K562 (cell line): Measurements from ENCODE around the gene ARHGAP26. TPM values are rescaled to one million over a fixed set of nuclear protein-coding genes. Genes with fewer than 3 reads are reported as not detected.

Source experiments
- ATAC-seq: fragments of 200-7000 bp; cut with Tn5 transposase; 3 replicates; pipeline ENCODE4 v1.9.1; 2020; ENCODE audit warnings: moderate library complexity
- BruUV-seq: library from RNA; stranded (reverse); fragments of 400-500 nt; replicated peaks from 2 replicates; lab custom pipeline; 2021; lab: Mats Ljungman, UMichigan
- CTCF ChIA-PET: fragments of 300-600 bp; formaldehyde crosslinking; extraction: SDS; loops from one replicate; lab custom pipeline; 2021; ENCODE audit warnings: low intra/inter-chr PET ratio; lab: Yijun Ruan, JAX
- POLR2A ChIA-PET: fragments of 300-600, 350-650 bp; sonication (Branson Sonifier 250); formaldehyde crosslinking; extraction: SDS; loops from one replicate; lab custom pipeline; 2021; ENCODE audit warnings: antibody characterized with exemption, inconsistent platforms; lab: Yijun Ruan, JAX
- DNase-seq, 4 experiments: peaks; one replicate each; pipeline versions ENCODE4 v3.0.0 to v3.0.0-alpha.2; 2011 to 2018; ENCODE audit warnings: low spot score in 3 of 4, mixed read lengths in 3 of 4; ENCODE audit errors: extremely low read depth in 1 of 4
- FAIRE-seq: peaks from 2 replicates; lab custom pipeline; 2011; peaks lifted over from hg19 to GRCh38; lab: Jason Lieb, UNC
- H2AFZ ChIP-seq: 2 replicates; pipeline ENCODE4 v1.6.0; 2011; ENCODE audit warnings: low read depth, low read length, control low read depth, inconsistent platforms
- H3K27ac ChIP-seq: fragments of 200-600 bp; 3 replicates; pipeline ENCODE4 v1.8.0; 2011; ENCODE audit warnings: low read depth, mild to moderate bottlenecking, control low read depth, inconsistent platforms, low read length, moderate library complexity, mixed read lengths; ENCODE audit errors: extremely low read depth
- H3K27me3 ChIP-seq, 2 experiments: fragments of 300-600 bp in 1 of 2; 2 replicates in 1 of 2; 3 replicates in 1 of 2; pipeline versions ENCODE4 v1.6.0 to v1.8.0; 2011; ENCODE audit warnings: inconsistent platforms in 2 of 2, low read length in 2 of 2, mild to moderate bottlenecking in 1 of 2, mixed read lengths in 1 of 2, moderate library complexity in 1 of 2; ENCODE audit not compliant: control insufficient read depth in 2 of 2, insufficient read depth in 2 of 2
- H3K36me3 ChIP-seq: fragments of 300-600 bp; 3 replicates; pipeline ENCODE4 v1.8.0; 2011; ENCODE audit warnings: mild to moderate bottlenecking, low read length, inconsistent platforms; ENCODE audit not compliant: control insufficient read depth, insufficient read depth
- H3K4me1 ChIP-seq, 2 experiments: fragments of 200-600 bp in 1 of 2; replicated peaks in 1 of 2; 2 replicates in 1 of 2; 3 replicates in 1 of 2; pipeline versions ENCODE4 v1.5.1 to v1.8.0; 2011; ENCODE audit warnings: inconsistent platforms in 2 of 2, low read length in 2 of 2, mild to moderate bottlenecking in 1 of 2, mixed read lengths in 1 of 2, moderate library complexity in 1 of 2; ENCODE audit not compliant: control insufficient read depth in 2 of 2, insufficient read depth in 2 of 2
- H3K4me2 ChIP-seq: 2 replicates; pipeline ENCODE4 v1.6.1; 2011; ENCODE audit warnings: low read length, control low read depth, inconsistent platforms, mixed read lengths; ENCODE audit not compliant: insufficient read depth
- H3K4me3 ChIP-seq: fragments of 200-600 bp; sonication (generic), shearing (Covaris generic); 2 replicates; pipeline ENCODE4 v1.5.1; 2016; ENCODE audit warnings: control low read depth, inconsistent platforms
- H3K79me2 ChIP-seq: fragments of 200-600 bp; 3 replicates; pipeline ENCODE4 v1.8.0; 2011; ENCODE audit warnings: low read length, inconsistent platforms; ENCODE audit not compliant: control insufficient read depth, insufficient read depth
- H3K9ac ChIP-seq, 2 experiments: 2 replicates each; pipeline versions ENCODE4 v1.6.0 to v1.6.1; 2011; ENCODE audit warnings: low read depth in 2 of 2, low read length in 2 of 2, control low read depth in 1 of 2, inconsistent platforms in 1 of 2, mild to moderate bottlenecking in 1 of 2, mixed read lengths in 1 of 2; ENCODE audit not compliant: insufficient read depth in 1 of 2
- H3K9me1 ChIP-seq: one replicate; pipeline ENCODE4 v1.6.0; 2011; ENCODE audit warnings: inconsistent platforms, mild to moderate bottlenecking, low read length, moderate library complexity; ENCODE audit not compliant: control insufficient read depth, insufficient read depth
- H3K9me3 ChIP-seq: replicated peaks from 2 replicates; pipeline ENCODE4 v1.5.1; 2011; ENCODE audit warnings: low read depth, low read length, inconsistent platforms; ENCODE audit not compliant: control insufficient read depth, insufficient read depth
- H4K20me1 ChIP-seq: replicated peaks from 2 replicates; pipeline ENCODE4 v1.6.1; 2011; ENCODE audit warnings: low read length, inconsistent platforms, mixed read lengths; ENCODE audit not compliant: control insufficient read depth, insufficient read depth
- FOS ChIP-seq: IDR thresholded peaks from 3 replicates; pipeline ENCODE4 v1.6.1; 2011; ENCODE audit not compliant: insufficient read length; ENCODE audit errors: extremely low read depth
- RBM25 ChIP-seq: fragments of 200-400 bp; formaldehyde crosslinking; IDR thresholded peaks from 2 replicates; pipeline ENCODE4 v1.6.1; 2018; ENCODE audit warnings: low read length, low read depth, moderate library complexity; ENCODE audit not compliant: severe bottlenecking
- RFX1 ChIP-seq: fragments of 450-650 bp; IDR thresholded peaks from 2 replicates; pipeline ENCODE4 v1.6.1; 2016; ENCODE audit warnings: mild to moderate bottlenecking, moderate library complexity
- ZFP36 ChIP-seq: fragments of 150-350 bp; IDR thresholded peaks from 2 replicates; pipeline ENCODE4 v1.6.1; 2018; ENCODE audit warnings: low read length, low read depth; ENCODE audit not compliant: partially characterized antibody
- WGBS: fragments of 100-300 bp; shearing (Covaris generic); methylation state at CpG from one replicate; pipeline ENCODE4 v1.1.6; 2016; ENCODE audit warnings: low coverage, mixed read lengths; ENCODE audit not compliant: insufficient coverage; ENCODE audit errors: missing lambda C conversion rate; 5-methylcytosine and 5-hydroxymethylcytosine counted together
- in situ Hi-C: fragments of 300-500 bp; cut with MboI; formaldehyde crosslinking; loops from 4 replicates; pipeline ENCODE4 v1.15.0; 2018; ENCODE audit warnings: inconsistent platforms, mixed read lengths
- intact Hi-C: fragments of 100-400 bp; cut with micrococcal nuclease; formaldehyde crosslinking; loops from 2 replicates; pipeline ENCODE4 v1.14.2; 2022
- polyA plus RNA-seq, 8 experiments: library from polyadenylated mRNA; depleted of rRNA in 4 of 8; stranded (reverse) in 5 of 8; unstranded in 3 of 8; fragments of >200 nt; fragmentation: Nextera tagmentation in 2 of 8; fragmentation: Illumina TruSeq in 1 of 8; extraction: Ambion mirVana in 2 of 8; extraction: Trizol in 1 of 8; gene quantifications; 2 replicates each; pipeline versions ENCODE4 v1.2.1 to v1.2.3, GENCODE V29; 2011 to 2014; ENCODE audit warnings: inconsistent platforms in 1 of 8, missing spikeins in 1 of 8
- total RNA-seq, 7 experiments: library from RNA; depleted of rRNA in 6 of 7; stranded (reverse); fragments of >200 nt in 6 of 7; fragmentation: Illumina TruSeq in 2 of 7; extraction: Trizol in 2 of 7; gene quantifications; 2 replicates each; pipeline versions ENCODE4 v1.2.1 to v1.2.3, GENCODE V29; 2011 to 2021; ENCODE audit warnings: low replicate concordance in 1 of 7

Gene ARHGAP26
- total and polyA plus RNA-seq, 9 of the 15 experiments (the other 6 are each of a cell fraction or from before 2014, with no cell fraction given), result 0.13 to 1.1 (median 0.55) TPM

DNA sequence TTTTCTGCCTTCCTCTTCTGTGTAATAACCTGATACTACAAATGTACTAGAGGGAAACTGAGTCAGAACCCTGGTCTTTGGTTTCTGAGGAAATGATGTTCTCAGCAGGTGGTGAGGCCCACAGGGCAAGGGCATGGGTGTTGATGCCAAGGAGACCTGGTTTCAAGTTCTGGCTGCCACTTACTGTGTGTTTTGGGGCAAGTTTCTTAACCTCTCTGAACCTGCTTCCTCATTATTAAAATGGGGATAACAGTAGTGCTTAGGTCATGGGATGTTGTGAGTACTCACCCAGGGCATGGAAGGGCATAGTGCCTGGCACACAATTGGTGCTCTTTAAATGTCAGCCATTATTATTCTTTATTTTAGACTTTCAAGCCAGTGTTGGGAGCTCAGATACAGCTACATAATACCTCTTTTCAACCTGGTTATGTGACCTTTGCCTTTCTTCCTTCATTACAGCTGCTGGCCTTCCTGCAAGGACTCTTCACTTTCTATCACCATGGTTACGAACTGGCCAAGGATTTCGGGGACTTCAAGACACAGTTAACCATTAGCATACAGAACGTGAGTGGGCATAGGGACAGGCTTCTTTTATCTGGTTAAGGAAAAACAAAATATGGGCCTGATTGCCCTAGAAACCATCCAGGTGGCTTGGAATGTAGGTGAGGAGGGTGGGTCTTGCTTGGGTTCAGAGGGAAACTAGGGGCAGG is 131.5 kb downstream of the ARHGAP26 start:
- Histone ChIP-seq H3K27me3 (no peaks in the 10 kb centered on the region; a peak in 3 of 5 replicates), H3K36me3 (no peaks in the 10 kb centered on the region), H3K4me3 (no peak overlapping the region), H3K9me3 (no peaks in the 10 kb centered on the region), H3K27ac (no peak overlapping the region), H3K9me1 (no peaks in the 10 kb centered on the region), H3K4me2 (no peak overlapping the region), H3K79me2 (no peaks in the 10 kb centered on the region), H3K9ac (no peak overlapping the region), H3K4me1 (no peaks in the 10 kb centered on the region), H2AFZ (no peak overlapping the region), H4K20me1 (no peaks in the 10 kb centered on the region)
- no peak for ATAC-seq
- peak; percentile 55 for TF ChIP-seq RFX1
- peak; percentile 74 for TF ChIP-seq RBM25
- TF ChIP-seq FOS, result no peak
- TF ChIP-seq ZFP36, result peak; percentile 19
- ChIA-PET CTCF (no interaction called here), POLR2A (no interaction called here)
- BruUV-seq, result no TSS peak
- no peak for FAIRE-seq
- in situ Hi-C loops, result no loop called here
- WGBS, result 0% methylated on average over 3 of the region's 3 CpGs
- no peak for DNase-seq
- intact Hi-C loops, result no loop called here
